Globus pallidus (tissue), 1 donor: ENCODE results near the gene SPTLC2.
"Not testable (repeated sequence)": the region's sequence is repeated elsewhere in the genome, so short reads cannot be mapped to it uniquely, and the experiment has no call there.

ENCODE experiments used
- DNase-seq: peaks from one replicate; pipeline ENCODE4 v3.0.0-alpha.2; 2015; ENCODE audit warnings: low spot score

Gene SPTLC2

GRCh38 chr14:77588411-77589025 is 27.9 kb downstream of the SPTLC2 start:
- DNase-seq: not testable (repeated sequence)

GRCh38 chr14:77585385-77585784 is 31.1 kb downstream of the SPTLC2 start:
- DNase-seq: no peak

GRCh38 chr14:77584809-77585208 is 31.6 kb downstream of the SPTLC2 start:
- peak; percentile 59 for DNase-seq

GRCh38 chr14:77583657-77584056 is 32.8 kb downstream of the SPTLC2 start:
- DNase-seq: no peak

GRCh38 chr14:77582511-77582910 is 33.9 kb downstream of the SPTLC2 start:
- DNase-seq: no peak

- no peak for DNase-seq
These were observed 35.4 kb downstream of the SPTLC2 start for GRCh38 chr14:77580964-77581505.

GRCh38 chr14:77580477-77580876 is 36.0 kb downstream of the SPTLC2 start:
- no peak for DNase-seq

GRCh38 chr14:77579780-77580179 is 36.7 kb downstream of the SPTLC2 start:
- DNase-seq: no peak

- DNase-seq: no peak
These were observed 37.4 kb downstream of the SPTLC2 start for GRCh38 chr14:77579065-77579464.

- DNase-seq: peak; percentile 81
These were observed 41.9 kb downstream of the SPTLC2 start for GRCh38 chr14:77574446-77575115.

- DNase-seq: no peak
These were observed 42.5 kb downstream of the SPTLC2 start for GRCh38 chr14:77573964-77574363.

GRCh38 chr14:77570706-77571268 is 45.6 kb downstream of the SPTLC2 start:
- DNase-seq: no peak

- DNase-seq: no peak
These were observed 50.5 kb downstream of the SPTLC2 start for GRCh38 chr14:77565994-77566305.

- DNase-seq: no peak
These were observed 51.0 kb downstream of the SPTLC2 start for GRCh38 chr14:77565289-77565993.

- no peak for DNase-seq
These were observed 53.8 kb downstream of the SPTLC2 start for GRCh38 chr14:77562681-77563080.

- DNase-seq: no peak
These were observed 54.6 kb downstream of the SPTLC2 start for GRCh38 chr14:77561881-77562280.

- DNase-seq: no peak
These were observed 57.1 kb downstream of the SPTLC2 start for GRCh38 chr14:77559381-77559780.

GRCh38 chr14:77557391-77557790 is 59.0 kb downstream of the SPTLC2 start:
- DNase-seq: peak; percentile 53

- DNase-seq: peak; percentile 53
These were observed 59.5 kb downstream of the SPTLC2 start for GRCh38 chr14:77556946-77557345.

GRCh38 chr14:77554816-77555599 is 61.4 kb downstream of the SPTLC2 start:
- DNase-seq: peak; percentile 77

- DNase-seq: no peak
These were observed 62.2 kb downstream of the SPTLC2 start for GRCh38 chr14:77554207-77554606.

- no peak for DNase-seq
These were observed 67.0 kb downstream of the SPTLC2 start for GRCh38 chr14:77549451-77549850.
